PC-9 (cell line): Measurements from ENCODE around the gene RNF180.

Experiments used
- CTCF ChIP-seq: fragments of 200-600 bp; sonication (generic); conservative IDR thresholded peaks from 2 replicates; pipeline ENCODE4 v1.6.1; 2017; ENCODE audit warnings: mixed run types, antibody characterized with exemption, mild to moderate bottlenecking, moderate library complexity
- EZH2 ChIP-seq: fragments of 200-600 bp; sonication (generic); IDR thresholded peaks from 2 replicates; pipeline ENCODE4 v1.8.0; 2017; ENCODE audit warnings: antibody characterized with exemption, low read depth

GRCh38 chr5:64295101-64295500 is 129.5 kb downstream of the RNF180 start:
- TF ChIP-seq CTCF (no peak), EZH2 (no peak)
